ENCODE data around the gene JAZF1. TPM values are rescaled to one million over a fixed set of nuclear protein-coding genes. Genes with fewer than 3 reads are reported as not detected.

Gene JAZF1
- total and polyA plus RNA-seq, 9 of the 15 experiments (the other 6 are each of a cell fraction or from before 2014, with no cell fraction given), result 0.04 to 0.64 (median 0.11) TPM; not detected in 3

DNA sequence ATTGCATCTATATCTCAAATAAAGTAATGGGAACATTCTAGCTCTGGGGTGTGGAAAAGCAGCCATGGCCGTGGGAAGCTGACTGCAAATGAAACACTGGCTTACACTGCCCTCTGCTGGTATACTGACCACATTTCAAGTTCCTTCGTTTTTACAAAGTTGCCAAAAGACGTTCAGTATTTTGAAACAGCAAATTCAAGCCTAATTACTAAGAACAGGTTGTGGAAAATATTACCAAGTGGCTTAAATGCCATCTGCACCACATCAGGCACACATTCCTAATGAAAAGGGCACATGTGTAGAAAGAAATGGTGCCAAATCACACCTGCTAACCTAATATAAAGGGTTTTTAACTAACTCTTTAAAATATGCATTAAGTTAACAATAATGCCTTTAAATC, 83.9 kb downstream of the JAZF1 start (continued):
- no peak for TF ChIP-seq EWSR1 (IDR thresholded peaks at IDR 0.05; ENCODE audit: borderline replicate concordance, low read depth, partially characterized antibody)
- no peak for TF ChIP-seq HNRNPLL (IDR thresholded peaks at IDR 0.05; ENCODE audit: low read depth, low read length, poor library complexity, severe bottlenecking)
- TF ChIP-seq GATAD2A (IDR thresholded peaks at IDR 0.05), result no peak
- TF ChIP-seq, protein P1, sequence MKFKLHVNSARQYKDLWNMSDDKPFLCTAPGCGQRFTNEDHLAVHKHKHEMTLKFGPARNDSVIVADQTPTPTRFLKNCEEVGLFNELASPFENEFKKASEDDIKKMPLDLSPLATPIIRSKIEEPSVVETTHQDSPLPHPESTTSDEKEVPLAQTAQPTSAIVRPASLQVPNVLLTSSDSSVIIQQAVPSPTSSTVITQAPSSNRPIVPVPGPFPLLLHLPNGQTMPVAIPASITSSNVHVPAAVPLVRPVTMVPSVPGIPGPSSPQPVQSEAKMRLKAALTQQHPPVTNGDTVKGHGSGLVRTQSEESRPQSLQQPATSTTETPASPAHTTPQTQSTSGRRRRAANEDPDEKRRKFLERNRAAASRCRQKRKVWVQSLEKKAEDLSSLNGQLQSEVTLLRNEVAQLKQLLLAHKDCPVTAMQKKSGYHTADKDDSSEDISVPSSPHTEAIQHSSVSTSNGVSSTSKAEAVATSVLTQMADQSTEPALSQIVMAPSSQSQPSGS (CRISPR knock-in tag; IDR thresholded peaks at IDR 0.05), result no peak
- no peak for TF ChIP-seq SMAD3 (CRISPR knock-in tag; conservative IDR thresholded peaks at IDR 0.05)
- no peak for TF ChIP-seq SNRNP70 (optimal IDR thresholded peaks at IDR 0.05; ENCODE audit: low read depth, low read length)
- no peak for TF ChIP-seq ZHX1 (conservative IDR thresholded peaks at IDR 0.05; ENCODE audit: low read length)
- TF ChIP-seq RBM25 (IDR thresholded peaks at IDR 0.05; ENCODE audit: low read depth, low read length, severe bottlenecking), result no peak
- TF ChIP-seq IRF2 (CRISPR knock-in tag; IDR thresholded peaks at IDR 0.05), result no peak
- TF ChIP-seq ARID2 (IDR thresholded peaks at IDR 0.05), result no peak
- TF ChIP-seq MAFF (IDR thresholded peaks at IDR 0.05; ENCODE audit: low read length), result no peak
- TF ChIP-seq ZKSCAN1 (IDR thresholded peaks at IDR 0.05; ENCODE audit: low read depth, low read length), result no peak
- no peak for TF ChIP-seq NEUROD1 (IDR thresholded peaks at IDR 0.05; ENCODE audit: borderline replicate concordance, low read depth, low read length, partially characterized antibody)
- no peak for TF ChIP-seq ZNF174 (CRISPR knock-in tag; IDR thresholded peaks at IDR 0.05)
- no peak for TF ChIP-seq RBM34 (IDR thresholded peaks at IDR 0.05; ENCODE audit: borderline replicate concordance, insufficient read depth, low read length)
- TF ChIP-seq, protein P2, sequence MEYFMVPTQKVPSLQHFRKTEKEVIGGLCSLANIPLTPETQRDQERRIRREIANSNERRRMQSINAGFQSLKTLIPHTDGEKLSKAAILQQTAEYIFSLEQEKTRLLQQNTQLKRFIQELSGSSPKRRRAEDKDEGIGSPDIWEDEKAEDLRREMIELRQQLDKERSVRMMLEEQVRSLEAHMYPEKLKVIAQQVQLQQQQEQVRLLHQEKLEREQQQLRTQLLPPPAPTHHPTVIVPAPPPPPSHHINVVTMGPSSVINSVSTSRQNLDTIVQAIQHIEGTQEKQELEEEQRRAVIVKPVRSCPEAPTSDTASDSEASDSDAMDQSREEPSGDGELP (CRISPR knock-in tag; IDR thresholded peaks at IDR 0.05; ENCODE audit: borderline replicate concordance), result no peak
- TF ChIP-seq ZNF740 (CRISPR knock-in tag; IDR thresholded peaks at IDR 0.05), result no peak
- TF ChIP-seq ZNF740 (tag; IDR thresholded peaks at IDR 0.05), result no peak
- no peak for TF ChIP-seq RHOXF2B (CRISPR knock-in tag; conservative IDR thresholded peaks at IDR 0.05)
- TF ChIP-seq, protein P3, sequence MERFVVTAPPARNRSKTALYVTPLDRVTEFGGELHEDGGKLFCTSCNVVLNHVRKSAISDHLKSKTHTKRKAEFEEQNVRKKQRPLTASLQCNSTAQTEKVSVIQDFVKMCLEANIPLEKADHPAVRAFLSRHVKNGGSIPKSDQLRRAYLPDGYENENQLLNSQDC (CRISPR knock-in tag; IDR thresholded peaks at IDR 0.05), result no peak
- TF ChIP-seq HMGN3 (IDR thresholded peaks at IDR 0.05; ENCODE audit: borderline replicate concordance, extremely low read depth, insufficient read length, low read depth, low read length), result no peak
- TF ChIP-seq SMC3 (conservative IDR thresholded peaks at IDR 0.05; ENCODE audit: insufficient read depth, low read depth, low read length), result peak; percentile 50
- no peak for TF ChIP-seq SMARCA4 (IDR thresholded peaks at IDR 0.05)

Measured in K562 (cell line).